Measurements from ENCODE around the gene ORM2. TPM values are rescaled to one million over a fixed set of nuclear protein-coding genes. Genes with fewer than 3 reads are reported as not detected.

ORM2 gene
- total RNA-seq, 1 experiment from 2014 or later = 0.59 TPM

DNA sequence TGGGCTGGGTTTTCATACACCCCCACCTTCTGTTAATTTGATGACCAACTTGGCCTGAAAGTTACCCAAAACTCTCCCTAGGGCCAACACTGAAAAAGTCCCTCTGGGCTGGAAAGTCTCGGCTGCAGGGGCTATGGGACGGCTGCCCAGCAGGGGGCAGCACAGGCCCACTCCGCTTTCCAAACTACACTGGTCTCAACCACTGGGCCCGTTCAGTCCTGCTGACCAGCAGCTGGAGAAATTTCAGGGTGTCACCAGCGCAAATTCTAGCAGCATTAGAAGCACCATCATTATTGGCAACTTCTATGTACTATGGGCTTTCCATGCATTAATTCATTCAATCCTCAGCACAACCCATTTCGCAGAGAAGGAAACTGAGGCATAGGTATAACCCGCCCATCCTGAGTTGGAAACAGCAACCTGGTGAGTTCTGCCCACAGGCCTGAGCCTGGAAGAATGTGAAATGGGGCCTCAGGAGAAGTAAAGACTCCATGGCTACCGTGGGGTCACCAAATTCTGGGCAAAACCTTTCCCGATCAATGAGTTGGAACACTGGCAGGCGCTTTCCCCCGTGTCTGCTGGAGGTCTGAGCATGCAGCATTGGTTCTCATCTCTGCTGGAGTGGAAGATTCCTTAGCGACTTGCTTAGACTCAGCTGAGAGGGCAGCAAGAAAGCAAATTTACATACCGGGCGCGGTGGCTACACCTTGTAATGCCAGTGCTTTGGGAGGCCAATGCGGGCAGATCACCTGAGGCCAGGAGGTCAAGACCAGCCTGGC is 9.7 kb downstream of the ORM2 start:
- H3K4me1 ChIP-seq (ENCODE audit: control insufficient read depth in 1 of 2, insufficient read depth in 2 of 2, low read length in 2 of 2) = no peaks in the 10 kb centered on the region
- no peak for TF ChIP-seq POLR2A (IDR thresholded peaks at IDR 0.05; ENCODE audit: borderline replicate concordance, extremely low read depth, insufficient read depth, insufficient read length)
- TF ChIP-seq TCF7L2 (IDR thresholded peaks at IDR 0.05; ENCODE audit: borderline replicate concordance, extremely low read depth, insufficient read depth, insufficient read length) = no peak
- peak; percentile 42 to 96 (median 94); a peak in 5 of 6 replicates for TF ChIP-seq CTCF (IDR thresholded peaks at IDR 0.05 in 2 of 3, conservative IDR thresholded peaks at IDR 0.05 in 1 of 3; ENCODE audit: borderline replicate concordance in 1 of 3, insufficient read depth in 1 of 3, low read depth in 2 of 3, low read length in 2 of 3)
- TF ChIP-seq EZH2 (IDR thresholded peaks at IDR 0.05) = no peak
- TF ChIP-seq YY1 (IDR thresholded peaks at IDR 0.05; ENCODE audit: extremely low read depth, insufficient replicate concordance, low read depth, low read length) = no peak
- TF ChIP-seq RAD21 (IDR thresholded peaks at IDR 0.05; ENCODE audit: low read depth) = peak; percentile 75
- ChIA-PET RAD21 (ENCODE audit: low non-redundant PET in 1 of 2, low total read pairs in 2 of 2, uncharacterized antibody in 2 of 2, unreplicated experiment in 2 of 2) (no interaction called here), POLR2A (no interaction called here), CTCF (interaction anchor here (1.0 to 1.6 kb wide), 2 partner anchors 48 to 314 kb away, joined by 3 read pairs; no protein-coding TSS in a partner anchor)
- H3K27ac ChIP-seq (ENCODE audit: low read depth, low read length) = no peak overlapping the region
- DNase-seq (ENCODE audit: low read depth, low spot score) (no peak), ATAC-seq (peak; percentile 93)
- peaks cover 0 to 2% of the 10 kb centered on the region in 2 experiments; a peak in 1 of 4 replicates for H3K36me3 ChIP-seq (ENCODE audit: control insufficient read depth in 1 of 2, insufficient read depth in 2 of 2, low read length in 2 of 2)
- intact Hi-C loops (cut with micrococcal nuclease) = loop anchor here (1.0 to 5.0 kb wide), 2 partner anchors 314 to 673 kb away; no protein-coding TSS in a partner anchor
- no peaks in the 10 kb centered on the region for H3K9me2 ChIP-seq (ENCODE audit: insufficient read depth)
- H3K79me2 ChIP-seq (ENCODE audit: insufficient read depth, low read length) = no peaks in the 10 kb centered on the region
- H2AFZ ChIP-seq (ENCODE audit: low read depth, low read length, poor library complexity, severe bottlenecking) = no peak overlapping the region
- H3K9me3 ChIP-seq (ENCODE audit: control insufficient read depth in 1 of 2, insufficient read depth in 1 of 2, low read depth in 1 of 2, low read length in 2 of 2) = no peaks in the 10 kb centered on the region
- no peak overlapping the region for H3K4me2 ChIP-seq (ENCODE audit: low read length)
- BruUV-seq (replicated peaks) = no TSS peak
- H3K27me3 ChIP-seq (ENCODE audit: insufficient read depth, low read length) = no peaks in the 10 kb centered on the region
- no peak overlapping the region for H3K9ac ChIP-seq (ENCODE audit: low read length)
- no peaks in the 10 kb centered on the region for H4K20me1 ChIP-seq (ENCODE audit: insufficient read depth)
- no peak overlapping the region for H3K4me3 ChIP-seq (replicated peaks in 1 of 2; ENCODE audit: low read depth in 1 of 2, low read length in 2 of 2)
